SK-N-MC (cell line): ENCODE results near the gene SHROOM4.

Source experiments
- DNase-seq: peaks from one replicate; pipeline ENCODE4 v3.0.0-alpha.2; 2011; ENCODE audit warnings: low read depth, low spot score
- H3K27ac ChIP-seq: fragments of 200-600 bp; sonication (generic); 2 replicates; pipeline ENCODE4 v1.5.1; 2016; ENCODE audit warnings: mixed run types
- H3K36me3 ChIP-seq: fragments of 200-600 bp; sonication (generic); 2 replicates; pipeline ENCODE4 v1.6.1; 2017; ENCODE audit warnings: antibody characterized with exemption, low read length, mixed read lengths; ENCODE audit not compliant: insufficient read depth
- H3K4me3 ChIP-seq: fragments of 200-600 bp; sonication (generic); 2 replicates; pipeline ENCODE4 v1.5.1; 2016
- H3K9ac ChIP-seq: fragments of 200-600 bp; sonication (generic); 2 replicates; pipeline ENCODE4 v1.8.0; 2017; ENCODE audit warnings: mixed run types, mixed read lengths; ENCODE audit not compliant: insufficient read length
- H3K9me3 ChIP-seq: fragments of 200-600 bp; sonication (generic); 2 replicates; pipeline ENCODE4 v1.6.1; 2017; ENCODE audit warnings: low read depth, mild to moderate bottlenecking, antibody characterized with exemption, low read length, moderate library complexity, mixed read lengths
- EZH2 ChIP-seq: fragments of 200-600 bp; sonication (generic); IDR thresholded peaks from one replicate; pipeline ENCODE4 v1.6.1; 2017; ENCODE audit warnings: antibody characterized with exemption
- FOXP2 ChIP-seq: optimal IDR thresholded peaks from 2 replicates; pipeline ENCODE3; 2011; ENCODE audit warnings: mild to moderate bottlenecking, moderate library complexity; ENCODE audit not compliant: insufficient read depth; ENCODE audit errors: extremely low read length, control extremely low read depth
- POLR2AphosphoS5 ChIP-seq: IDR thresholded peaks from 2 replicates; pipeline ENCODE4 v1.6.1; 2012; ENCODE audit warnings: mild to moderate bottlenecking, low read depth, low read length, borderline replicate concordance

Gene SHROOM4

DNA sequence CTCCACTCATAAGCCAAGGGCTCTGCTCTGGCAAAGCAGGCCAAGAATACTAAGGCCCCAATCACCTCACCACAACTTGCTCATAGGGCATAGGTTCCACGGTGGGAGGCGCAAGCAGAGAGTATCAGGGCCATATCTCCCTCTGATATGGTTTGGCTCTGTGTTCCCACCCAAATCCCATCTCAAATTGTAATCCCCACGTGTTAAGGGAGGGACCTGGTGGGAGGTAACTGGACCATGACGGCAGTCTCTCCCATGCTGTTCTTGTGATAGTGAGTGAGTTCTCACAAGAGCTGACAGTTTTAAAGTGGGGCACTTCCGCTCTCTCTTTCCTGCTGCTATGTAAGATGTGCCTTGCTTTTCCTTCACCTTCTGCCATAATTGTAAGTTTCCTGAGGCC is 88.7 kb downstream of the SHROOM4 start:
- Histone ChIP-seq H3K4me3 (no peak overlapping the region), H3K9ac (no peak overlapping the region), H3K9me3 (no peaks in the 10 kb centered on the region), H3K36me3 (no peaks in the 10 kb centered on the region), H3K27ac (no peak overlapping the region)
- DNase-seq = no peak
- TF ChIP-seq POLR2AphosphoS5 (no peak), EZH2 (no peak)

DNA sequence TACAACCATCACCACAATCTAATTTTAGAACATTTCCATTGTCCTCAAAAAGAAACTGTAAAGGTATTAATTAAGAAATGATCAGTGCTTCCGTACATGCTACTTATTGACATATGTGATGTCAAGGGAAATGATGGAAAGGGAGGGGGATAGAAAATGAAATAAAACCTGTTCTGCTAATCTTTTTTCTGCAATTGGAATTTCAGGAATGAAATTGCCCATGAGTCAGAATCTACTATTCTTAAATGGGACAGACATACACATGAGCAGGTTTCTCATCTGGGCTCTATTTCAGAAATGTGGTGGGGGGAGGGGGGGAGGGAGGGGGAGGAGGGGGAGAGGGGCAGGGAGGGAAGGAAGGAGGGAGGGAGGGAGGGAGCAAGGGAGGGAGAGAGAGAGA is 91.0 kb downstream of the SHROOM4 start:
- Histone ChIP-seq H3K36me3 (no peaks in the 10 kb centered on the region), H3K9ac (no peak overlapping the region), H3K9me3 (no peaks in the 10 kb centered on the region), H3K4me3 (no peak overlapping the region), H3K27ac (no peak overlapping the region)
- TF ChIP-seq EZH2 (no peak), FOXP2 (no peak), POLR2AphosphoS5 (no peak)
- no peak for DNase-seq

DNA sequence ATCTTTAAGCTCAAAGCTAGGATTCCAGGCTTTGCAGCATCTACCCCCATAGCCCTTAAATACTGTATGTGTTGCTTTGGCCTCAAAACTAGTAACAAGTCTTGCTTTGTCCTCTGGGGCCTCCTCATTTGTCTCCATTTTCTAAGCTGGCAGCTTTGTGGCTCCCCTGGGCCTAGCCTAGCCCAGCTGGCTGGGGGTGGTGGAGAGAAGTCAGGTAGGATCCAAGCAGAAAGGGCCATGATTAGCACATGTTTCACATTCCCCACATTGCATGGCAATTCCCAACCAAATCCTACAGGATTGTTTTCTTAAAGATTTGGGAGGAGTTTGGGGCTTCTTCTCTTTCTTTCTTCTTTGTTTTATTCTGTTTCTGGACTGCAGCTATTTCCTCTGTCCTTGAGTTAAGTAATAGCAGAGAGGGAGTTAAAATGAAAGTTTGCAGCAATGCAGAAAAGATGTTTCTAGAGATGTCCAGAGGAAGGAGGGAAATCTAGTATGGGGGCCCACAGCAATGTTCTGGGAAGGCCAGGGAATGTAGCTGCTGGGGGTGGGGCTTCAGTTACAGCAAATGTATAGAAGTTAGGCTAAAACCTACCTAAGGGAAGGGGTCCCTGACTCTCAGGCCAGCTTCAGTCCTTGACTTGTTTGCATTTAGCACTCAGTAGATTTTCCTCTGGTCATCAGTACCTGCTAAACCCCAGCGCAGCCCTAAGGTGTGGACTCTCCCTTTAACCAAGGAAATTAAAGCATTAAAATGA is 92.1 kb downstream of the SHROOM4 start:
- DNase-seq = no peak
- Histone ChIP-seq H3K9ac (no peak overlapping the region), H3K4me3 (no peak overlapping the region), H3K36me3 (no peaks in the 10 kb centered on the region), H3K27ac (no peak overlapping the region), H3K9me3 (no peaks in the 10 kb centered on the region)
- TF ChIP-seq POLR2AphosphoS5 (no peak), FOXP2 (no peak), EZH2 (no peak)

DNA sequence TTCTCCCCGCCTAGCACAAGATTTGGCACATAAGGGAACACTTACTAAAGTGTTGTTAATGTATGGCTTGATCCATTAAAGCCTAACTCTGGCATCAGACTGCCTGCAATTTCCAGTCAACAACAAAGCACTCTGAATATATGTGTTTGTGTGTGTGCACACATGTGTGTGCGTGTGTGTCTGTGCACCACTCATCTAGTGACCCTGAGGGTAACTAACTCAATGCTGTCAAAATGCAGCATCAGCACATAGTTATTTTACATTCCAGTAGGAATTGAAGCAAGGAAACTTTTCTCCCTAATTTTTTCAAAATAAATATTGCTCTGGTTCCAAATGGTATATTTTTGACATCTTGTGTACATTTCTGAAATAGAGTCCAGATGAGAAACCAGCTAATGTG is 94.4 kb downstream of the SHROOM4 start:
- no peaks in the 10 kb centered on the region for H3K36me3 ChIP-seq
- H3K4me3 ChIP-seq = peak overlapping the region; percentile 30; the same call in 1 of the 2 replicates
- no peak for TF ChIP-seq EZH2
- TF ChIP-seq FOXP2 = no peak
- TF ChIP-seq POLR2AphosphoS5 = no peak
- no peaks in the 10 kb centered on the region for H3K9me3 ChIP-seq
- no peak for DNase-seq
- H3K9ac ChIP-seq = no peak overlapping the region
- H3K27ac ChIP-seq = peak overlapping the region; percentile 50; the same call in 1 of the 2 replicates

DNA sequence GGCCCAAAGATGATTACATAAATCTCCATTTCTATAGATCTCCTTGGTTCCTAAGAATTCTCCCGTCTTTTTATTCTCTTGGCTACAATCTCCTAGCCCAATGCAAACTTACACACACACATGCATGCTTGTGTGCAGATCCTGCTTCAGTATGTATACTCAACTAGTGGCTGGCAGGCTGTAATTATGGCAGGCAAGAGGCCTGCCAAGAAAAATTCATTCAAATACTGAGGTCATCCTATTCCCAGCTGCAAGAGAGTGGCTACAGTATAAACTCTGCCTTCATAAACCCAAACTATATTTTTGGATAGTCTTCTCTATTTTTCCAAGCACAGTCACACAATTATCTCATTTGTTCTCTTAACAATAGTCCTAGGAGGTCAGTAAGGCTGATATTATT is 95.2 kb downstream of the SHROOM4 start:
- TF ChIP-seq POLR2AphosphoS5 = no peak
- TF ChIP-seq EZH2 = no peak
- TF ChIP-seq FOXP2 = no peak
- Histone ChIP-seq H3K36me3 (no peaks in the 10 kb centered on the region), H3K9ac (no peak overlapping the region), H3K9me3 (no peaks in the 10 kb centered on the region), H3K27ac (no peak overlapping the region), H3K4me3 (no peak overlapping the region)
- no peak for DNase-seq

DNA sequence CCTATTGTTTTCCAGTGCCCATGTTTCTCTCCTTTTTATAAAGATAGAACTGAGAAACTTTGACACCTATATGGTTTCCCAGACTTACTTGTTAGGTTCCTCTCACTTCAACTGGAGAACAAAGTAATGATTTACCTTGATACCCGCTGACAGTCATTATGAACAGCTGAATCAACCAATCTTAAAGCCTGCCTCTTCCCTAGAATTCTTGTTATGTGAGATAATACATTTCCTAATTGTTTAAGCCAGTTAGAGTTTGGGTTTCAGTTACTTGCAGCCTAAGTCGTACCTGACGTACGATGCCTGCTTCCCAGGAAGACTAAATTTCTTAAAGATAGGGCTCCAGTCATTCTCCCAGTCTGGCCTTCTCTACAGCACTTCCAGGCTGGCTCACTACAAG is 97.3 kb downstream of the SHROOM4 start:
- Histone ChIP-seq H3K36me3 (no peaks in the 10 kb centered on the region), H3K27ac (no peak overlapping the region)
- TF ChIP-seq FOXP2 (no peak), POLR2AphosphoS5 (no peak), EZH2 (no peak)

DNA sequence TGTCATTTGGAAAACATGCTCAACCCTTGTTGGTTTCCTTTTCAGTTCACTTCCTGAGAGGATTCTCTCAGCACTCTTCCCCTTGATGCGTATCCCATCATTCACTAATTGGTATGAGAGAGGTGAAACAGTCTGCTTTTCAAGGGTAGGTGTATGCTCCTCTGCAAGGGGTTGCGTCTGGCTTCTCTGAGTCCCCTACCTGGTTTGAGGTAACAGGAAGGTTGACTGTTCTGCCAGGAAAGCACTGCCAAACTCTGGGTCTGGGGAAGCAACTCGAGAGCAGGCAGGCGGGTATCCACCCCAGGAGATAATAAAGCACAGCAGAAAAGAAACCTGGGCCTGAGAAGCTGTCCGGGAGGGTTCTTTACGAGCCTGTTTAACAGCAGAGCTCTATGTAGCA is 101.2 kb downstream of the SHROOM4 start:
- no peak for DNase-seq
- no peak overlapping the region for H3K4me3 ChIP-seq
- H3K27ac ChIP-seq = no peak overlapping the region
- no peaks in the 10 kb centered on the region for H3K9me3 ChIP-seq
- TF ChIP-seq POLR2AphosphoS5 (no peak), FOXP2 (no peak), EZH2 (no peak)
- no peak overlapping the region for H3K9ac ChIP-seq
- no peaks in the 10 kb centered on the region for H3K36me3 ChIP-seq

More for the DNA sequence above, 97.3 kb downstream of the SHROOM4 start:
- Histone ChIP-seq H3K4me3 (no peak overlapping the region), H3K9ac (no peak overlapping the region), H3K9me3 (no peaks in the 10 kb centered on the region)
- DNase-seq = no peak

DNA sequence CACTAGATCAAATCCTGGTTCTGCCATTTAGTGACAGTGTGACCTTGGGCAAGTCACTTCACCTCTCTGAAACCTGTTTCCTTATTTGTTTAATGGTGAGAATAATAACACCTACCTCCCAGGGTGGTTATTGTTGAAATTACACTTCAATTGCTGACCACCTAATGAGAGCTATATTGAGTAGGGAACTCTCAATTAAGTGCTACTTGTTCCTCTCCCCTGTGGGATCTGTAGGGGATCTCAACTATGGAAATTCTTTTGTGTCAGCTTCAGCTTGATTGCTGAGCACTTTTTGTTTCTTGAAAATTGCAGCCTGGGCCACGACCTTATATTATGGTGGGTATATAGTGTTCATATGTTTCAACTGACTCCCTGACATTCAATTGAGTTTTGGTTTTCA is 102.1 kb downstream of the SHROOM4 start:
- DNase-seq = no peak
- no peak overlapping the region for H3K27ac ChIP-seq
- H3K36me3 ChIP-seq = no peaks in the 10 kb centered on the region
- H3K9ac ChIP-seq = no peak overlapping the region
- no peaks in the 10 kb centered on the region for H3K9me3 ChIP-seq
- TF ChIP-seq EZH2 (no peak), FOXP2 (no peak), POLR2AphosphoS5 (no peak)
- no peak overlapping the region for H3K4me3 ChIP-seq
